GM12878 (cell line): ENCODE data around the gene NKAIN1.

ENCODE experiments used
- RFX5 ChIP-seq: IDR thresholded peaks from 2 replicates; pipeline ENCODE4 v1.6.1; 2011; ENCODE audit warnings: low read depth, low read length, improper control_type of control experiment
- SRF ChIP-seq, 2 experiments: IDR thresholded peaks; 2 replicates each; pipeline ENCODE4 v1.6.1; 2011; ENCODE audit warnings: low read depth in 2 of 2, low read length in 2 of 2, mild to moderate bottlenecking in 1 of 2, moderate library complexity in 1 of 2

GRCh38 chr1:31230378-31230777, 9.3 kb downstream of the NKAIN1 start:
- TF ChIP-seq RFX5, result no peak
- no peak for TF ChIP-seq SRF (IDR thresholded peaks at IDR 0.05; ENCODE audit: low read depth in 2 of 2, low read length in 2 of 2)
